Brain pericyte (primary cell): ENCODE data around the gene MKNK2.
"Not testable (repeated sequence)": the region's sequence is repeated elsewhere in the genome, so short reads cannot be mapped to it uniquely, and the experiment has no call there.

Experiments
- DNase-seq: peaks from one replicate; pipeline ENCODE4 v3.0.0-alpha.2; 2012; ENCODE audit warnings: low read depth, low spot score

MKNK2 gene

DNA sequence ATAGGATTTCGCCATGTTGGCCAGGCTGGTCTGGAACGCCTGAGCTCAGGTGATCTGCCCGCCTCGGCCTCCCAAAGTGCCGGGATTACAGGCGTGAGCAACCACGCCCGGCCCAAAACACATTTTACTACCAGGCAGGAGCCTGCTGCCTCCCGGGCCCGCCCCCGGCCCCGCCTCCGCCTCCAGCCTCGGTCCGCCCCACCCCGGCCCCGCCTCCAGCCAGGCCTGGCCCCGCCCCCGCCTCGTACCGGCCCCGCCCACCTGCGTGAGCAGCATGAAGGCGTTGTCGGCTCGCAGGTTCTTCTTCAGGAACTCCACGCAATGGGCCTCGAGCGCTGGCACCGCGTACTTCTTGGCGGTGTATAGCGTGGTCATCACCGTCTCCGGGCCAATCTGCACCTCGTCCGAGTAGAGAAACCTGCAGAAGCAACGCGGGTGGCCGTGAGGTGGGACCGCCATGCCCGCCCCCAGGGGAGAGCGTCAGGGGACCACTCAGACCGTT, 58.2 kb downstream of the MKNK2 start:
- DNase-seq: no peak

- DNase-seq: no peak
These were observed 59.8 kb downstream of the MKNK2 start for GRCh38 chr19:1991018-1991913.

DNA sequence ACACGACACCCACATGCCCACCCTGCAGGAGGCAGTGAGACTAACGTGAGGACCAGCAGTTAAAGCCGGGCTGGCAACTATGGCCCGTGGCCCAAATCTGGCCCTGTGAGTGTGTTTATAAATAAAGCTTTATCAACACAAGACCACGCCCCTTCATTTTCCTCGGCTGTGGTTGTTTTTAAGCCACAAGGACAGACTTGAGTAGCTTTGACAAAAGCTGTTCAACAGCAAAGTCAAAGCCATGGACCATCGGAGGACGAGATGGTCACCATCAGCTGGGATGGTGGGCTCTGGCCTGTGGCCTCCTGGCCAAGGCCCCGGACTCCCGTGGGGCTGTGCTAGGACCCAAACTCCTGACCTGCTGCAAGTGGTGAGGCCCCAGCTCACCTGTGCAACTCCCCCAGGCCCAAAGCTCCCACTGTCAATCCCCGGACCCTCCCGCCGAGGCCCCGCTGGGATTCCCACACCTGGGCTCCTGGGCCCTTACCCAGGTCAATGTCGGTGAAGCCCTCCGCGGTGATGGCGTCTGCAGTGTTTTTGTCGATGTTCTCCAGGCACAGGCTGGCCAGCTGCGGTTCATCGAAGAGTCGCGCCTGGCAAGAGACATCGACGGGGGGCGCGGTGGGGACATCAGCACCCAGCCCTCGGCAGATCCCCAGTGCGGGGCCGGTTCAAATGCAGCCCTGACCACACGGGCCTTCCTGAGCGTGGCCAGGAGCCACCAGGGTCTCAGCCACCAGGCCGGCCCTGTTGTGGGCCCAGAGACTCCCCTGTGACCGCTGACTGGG, 60.6 kb downstream of the MKNK2 start:
- DNase-seq: no peak

- DNase-seq: no peak
These were observed 61.4 kb downstream of the MKNK2 start for GRCh38 chr19:1989513-1990229.

DNA sequence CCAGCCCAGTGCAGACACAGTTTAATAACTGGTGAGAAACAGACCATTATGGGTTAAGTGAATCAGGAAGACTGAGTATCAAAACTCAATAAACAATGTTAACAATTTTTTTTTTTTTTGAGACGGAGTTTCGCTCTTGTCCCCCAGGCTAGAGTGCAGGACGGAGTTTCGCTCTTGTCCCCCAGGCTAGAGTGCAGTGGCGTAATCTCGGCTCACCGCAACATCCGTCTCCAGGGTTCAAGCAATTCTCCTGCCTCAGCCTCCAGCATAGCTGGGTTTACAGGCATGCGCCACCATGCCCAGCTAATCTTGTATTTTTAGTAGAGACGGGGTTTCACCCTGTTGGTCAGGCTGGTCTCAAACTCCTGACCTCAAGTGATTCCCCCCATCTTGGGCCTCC, 62.6 kb downstream of the MKNK2 start:
- not testable (repeated sequence) for DNase-seq
